Activated naive CD4-positive, alpha-beta T cell treated with anti-CD3 and anti-CD28 coated beads, Interleukin-2, amount 10 ng/mL, durations not matched to agents 7 days and 5 days (primary cell): ENCODE results near the gene SWAP70.
"Not testable (repeated sequence)": the region's sequence is repeated elsewhere in the genome, so short reads cannot be mapped to it uniquely, and the experiment has no call there.

Experiments used
- CTCF ChIA-PET: fragments of 350-600 bp; sonication (Branson Sonifier 250); formaldehyde crosslinking; loops from one replicate; lab custom pipeline; 2021; ENCODE audit warnings: antibody characterized with exemption; lab: Charles Lee
- DNase-seq: peaks from one replicate; pipeline ENCODE4 v3.0.0-alpha.2; 2020
- H3K27ac Mint-ChIP-seq: one replicate; pipeline ENCODE4 v1.8.0; 2021; ENCODE audit warnings: mild to moderate bottlenecking, moderate library complexity, mixed read lengths
- H3K27me3 Mint-ChIP-seq: one replicate; pipeline ENCODE4 v1.8.0; 2021; ENCODE audit warnings: mild to moderate bottlenecking, mixed read lengths
- H3K36me3 Mint-ChIP-seq: one replicate; pipeline ENCODE4 v1.8.0; 2021; ENCODE audit warnings: mixed read lengths
- H3K4me1 Mint-ChIP-seq: one replicate; pipeline ENCODE4 v1.8.0; 2021; ENCODE audit warnings: mixed read lengths
- H3K4me3 Mint-ChIP-seq: one replicate; pipeline ENCODE4 v1.8.0; 2021; ENCODE audit warnings: mild to moderate bottlenecking, moderate library complexity, mixed read lengths
- H3K9me3 Mint-ChIP-seq: one replicate; pipeline ENCODE4 v1.8.0; 2021; ENCODE audit warnings: mixed read lengths

Gene SWAP70

DNA sequence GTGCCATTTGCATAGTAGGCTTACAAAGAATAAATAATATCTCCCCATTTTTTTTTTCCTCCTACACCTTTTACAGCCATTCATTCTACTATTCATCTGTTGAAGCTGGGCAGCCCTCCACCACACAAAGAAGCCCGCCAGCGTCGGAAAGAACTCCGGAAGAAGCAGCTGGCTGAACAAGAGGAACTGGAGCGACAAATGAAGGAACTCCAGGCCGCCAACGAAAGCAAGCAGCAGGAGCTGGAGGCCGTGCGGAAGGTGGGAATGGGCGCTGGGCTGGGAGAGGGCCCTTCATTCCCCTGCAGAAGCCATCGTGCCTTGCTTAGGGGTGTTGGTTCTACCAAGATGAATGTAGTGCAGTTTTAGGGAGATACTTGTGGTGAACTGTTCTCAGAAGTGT lies 68.6 kb downstream of the SWAP70 start:
- H3K27me3 Mint-ChIP-seq = no peaks in the 10 kb centered on the region
- peaks cover 16% of the 10 kb centered on the region for H3K9me3 Mint-ChIP-seq
- DNase-seq = no peak
- H3K36me3 Mint-ChIP-seq = peaks cover 21% of the 10 kb centered on the region
- no peak overlapping the region for H3K4me3 Mint-ChIP-seq
- CTCF ChIA-PET = no interaction called here
- H3K4me1 Mint-ChIP-seq = no peaks in the 10 kb centered on the region
- H3K27ac Mint-ChIP-seq = no peak overlapping the region

DNA sequence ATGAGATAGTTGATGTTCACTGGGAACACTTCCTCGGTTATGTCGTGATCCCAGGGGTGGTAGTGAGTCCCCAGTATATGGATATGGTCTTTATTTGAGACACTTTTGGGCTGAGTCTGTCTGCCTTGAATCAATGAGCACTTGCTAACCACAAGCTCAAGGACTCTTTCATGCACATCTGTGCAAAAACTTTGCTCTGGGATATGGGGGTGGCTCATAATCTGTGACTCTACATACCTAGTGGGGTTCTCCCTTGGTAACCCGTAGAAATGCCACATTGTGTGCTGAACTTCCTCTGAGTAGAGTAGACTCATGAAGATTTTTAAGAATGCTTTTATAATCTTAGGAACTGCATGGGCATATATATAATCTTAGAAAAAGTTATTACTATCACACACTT lies 69.3 kb downstream of the SWAP70 start:
- CTCF ChIA-PET = no interaction called here
- no peak overlapping the region for H3K4me3 Mint-ChIP-seq
- peaks cover 23% of the 10 kb centered on the region for H3K36me3 Mint-ChIP-seq
- H3K4me1 Mint-ChIP-seq = peaks cover 3% of the 10 kb centered on the region
- H3K27ac Mint-ChIP-seq = no peak overlapping the region
- no peak for DNase-seq
- H3K9me3 Mint-ChIP-seq = peaks cover 16% of the 10 kb centered on the region
- H3K27me3 Mint-ChIP-seq = no peaks in the 10 kb centered on the region

DNA sequence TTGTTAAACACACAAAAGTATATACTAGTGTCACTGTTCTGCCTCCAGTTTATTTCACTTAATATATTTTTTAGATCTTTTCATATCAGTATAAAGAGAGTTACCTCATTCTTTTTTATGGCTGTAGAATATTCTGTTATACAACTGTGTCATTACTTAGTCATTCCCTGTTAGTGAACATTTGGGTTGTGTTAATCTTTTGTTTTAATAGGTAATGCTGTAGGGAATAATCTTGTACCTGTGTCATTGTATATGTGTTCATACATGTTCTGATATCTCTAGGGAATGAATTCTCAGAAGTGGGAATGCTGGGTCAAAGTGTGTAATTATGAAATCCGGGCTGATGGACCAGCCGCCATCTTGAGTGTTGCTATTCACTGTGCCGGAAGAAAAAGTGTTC lies 71.4 kb downstream of the SWAP70 start:
- H3K27me3 Mint-ChIP-seq = no peaks in the 10 kb centered on the region
- H3K27ac Mint-ChIP-seq = no peak overlapping the region
- peaks cover 17% of the 10 kb centered on the region for H3K4me1 Mint-ChIP-seq
- H3K36me3 Mint-ChIP-seq = peaks cover 31% of the 10 kb centered on the region
- CTCF ChIA-PET = interaction anchor here (0.9 kb wide), 2 partner anchors 13 to 200 kb away, joined by 3 read pairs; no protein-coding TSS in a partner anchor
- DNase-seq = no peak
- H3K4me3 Mint-ChIP-seq = no peak overlapping the region
- peaks cover 16% of the 10 kb centered on the region for H3K9me3 Mint-ChIP-seq

DNA sequence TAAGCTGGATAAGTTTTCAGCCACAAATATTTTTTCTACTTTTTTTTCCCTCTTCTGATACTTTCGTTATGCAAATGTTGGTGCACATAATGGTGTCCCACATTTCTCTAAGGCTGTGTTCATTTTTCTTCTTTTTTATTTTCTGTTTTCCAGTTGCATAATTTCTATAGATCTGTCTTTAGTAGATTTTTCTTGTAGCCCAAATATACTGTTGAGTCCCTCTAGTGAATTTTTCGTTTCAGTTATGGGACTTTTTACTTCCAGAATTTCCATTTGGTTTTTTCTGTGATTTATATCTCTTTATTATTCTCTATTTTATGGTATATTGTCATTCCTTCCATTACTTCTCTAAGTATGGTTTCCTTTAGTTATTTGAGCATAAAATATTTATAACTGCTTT lies 72.0 kb downstream of the SWAP70 start:
- H3K27ac Mint-ChIP-seq = no peak overlapping the region
- peaks cover 16% of the 10 kb centered on the region for H3K9me3 Mint-ChIP-seq
- H3K27me3 Mint-ChIP-seq = no peaks in the 10 kb centered on the region
- CTCF ChIA-PET = interaction anchor here (3.8 kb wide), 1 partner anchor 12 kb away, joined by 21 read pairs; no protein-coding TSS in a partner anchor
- H3K36me3 Mint-ChIP-seq = peaks cover 31% of the 10 kb centered on the region
- no peak for DNase-seq
- H3K4me1 Mint-ChIP-seq = peaks cover 17% of the 10 kb centered on the region
- H3K4me3 Mint-ChIP-seq = no peak overlapping the region

DNA sequence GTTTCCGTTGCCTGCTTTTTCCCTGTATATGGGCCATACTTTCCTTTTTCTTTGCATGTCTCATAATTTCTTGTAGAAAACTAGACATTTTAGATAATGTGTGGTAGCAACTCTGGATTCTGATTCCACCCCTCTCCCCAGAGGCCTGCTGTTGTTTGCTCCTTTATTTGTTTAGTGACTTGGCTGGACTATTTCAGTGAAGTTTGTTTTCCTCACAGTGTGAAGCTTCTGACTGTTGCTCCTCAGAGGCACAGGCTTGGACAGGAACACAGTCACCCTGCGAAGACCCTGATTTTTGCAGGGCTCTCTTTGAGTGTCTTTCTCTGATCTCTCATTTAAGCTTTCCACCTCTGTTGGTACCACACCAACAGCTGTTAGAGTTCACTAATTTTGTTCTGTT lies 72.5 kb downstream of the SWAP70 start:
- no peak overlapping the region for H3K27ac Mint-ChIP-seq
- peaks cover 16% of the 10 kb centered on the region for H3K9me3 Mint-ChIP-seq
- CTCF ChIA-PET = interaction anchor here (1.1 to 3.8 kb wide), 2 partner anchors 11 to 123 kb away, joined by 3 to 21 read pairs; no protein-coding TSS in a partner anchor
- no peak overlapping the region for H3K4me3 Mint-ChIP-seq
- DNase-seq = no peak
- peaks cover 17% of the 10 kb centered on the region for H3K4me1 Mint-ChIP-seq
- H3K36me3 Mint-ChIP-seq = peaks cover 32% of the 10 kb centered on the region
- no peaks in the 10 kb centered on the region for H3K27me3 Mint-ChIP-seq

DNA sequence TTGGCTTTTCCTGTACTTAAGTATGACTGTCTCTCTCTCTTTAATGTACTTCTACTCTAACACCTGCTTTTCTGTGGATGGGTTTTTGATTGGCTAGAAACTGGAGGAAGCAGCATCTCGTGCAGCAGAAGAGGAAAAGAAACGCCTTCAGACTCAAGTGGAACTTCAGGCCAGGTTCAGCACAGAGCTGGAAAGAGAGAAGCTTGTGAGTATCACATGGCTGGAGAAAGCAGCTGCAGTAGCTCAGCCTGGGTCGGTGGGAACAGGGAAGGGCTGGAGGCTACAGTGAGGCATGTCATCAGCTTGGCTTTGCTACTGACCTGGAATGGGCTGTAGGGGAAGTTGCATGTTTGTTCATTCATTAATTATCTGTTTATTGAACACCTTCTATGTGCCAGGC lies 74.2 kb downstream of the SWAP70 start:
- H3K4me1 Mint-ChIP-seq = peaks cover 17% of the 10 kb centered on the region
- H3K27ac Mint-ChIP-seq = no peak overlapping the region
- no peaks in the 10 kb centered on the region for H3K27me3 Mint-ChIP-seq
- CTCF ChIA-PET = interaction anchor here (0.8 to 3.8 kb wide), 2 partner anchors 9 to 21 kb away, joined by 3 to 21 read pairs; no protein-coding TSS in a partner anchor
- peaks cover 16% of the 10 kb centered on the region for H3K9me3 Mint-ChIP-seq
- no peak overlapping the region for H3K4me3 Mint-ChIP-seq
- peaks cover 35% of the 10 kb centered on the region for H3K36me3 Mint-ChIP-seq
- DNase-seq = no peak

DNA sequence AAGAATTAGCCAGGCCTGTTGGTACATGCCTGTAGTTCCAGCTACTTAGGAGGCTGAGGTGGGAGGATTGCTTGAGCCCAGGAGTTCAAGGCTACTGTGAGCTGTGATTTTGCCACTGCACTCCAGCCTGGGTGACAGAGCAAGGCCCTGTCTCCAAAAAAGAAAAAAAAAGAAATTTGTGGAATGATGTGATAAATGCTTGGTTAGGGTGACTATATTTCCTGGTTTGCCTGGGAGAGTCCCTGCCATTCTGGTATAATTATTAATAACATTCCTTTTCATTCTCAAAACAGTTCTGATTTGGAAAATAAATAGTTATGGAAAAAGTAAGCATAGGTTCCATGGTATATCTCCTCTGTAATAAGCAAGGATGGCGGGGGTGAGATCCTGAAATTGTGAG lies 74.8 kb downstream of the SWAP70 start:
- Mint-ChIP-seq H3K4me3 (no peak overlapping the region), H3K9me3 (peaks cover 16% of the 10 kb centered on the region), H3K4me1 (peaks cover 17% of the 10 kb centered on the region), H3K36me3 (peaks cover 35% of the 10 kb centered on the region), H3K27me3 (no peaks in the 10 kb centered on the region), H3K27ac (no peak overlapping the region)
- no peak for DNase-seq
- CTCF ChIA-PET = interaction anchor here (0.7 to 3.8 kb wide), 2 partner anchors 9 to 232 kb away, joined by 3 to 21 read pairs; no protein-coding TSS in a partner anchor

DNA sequence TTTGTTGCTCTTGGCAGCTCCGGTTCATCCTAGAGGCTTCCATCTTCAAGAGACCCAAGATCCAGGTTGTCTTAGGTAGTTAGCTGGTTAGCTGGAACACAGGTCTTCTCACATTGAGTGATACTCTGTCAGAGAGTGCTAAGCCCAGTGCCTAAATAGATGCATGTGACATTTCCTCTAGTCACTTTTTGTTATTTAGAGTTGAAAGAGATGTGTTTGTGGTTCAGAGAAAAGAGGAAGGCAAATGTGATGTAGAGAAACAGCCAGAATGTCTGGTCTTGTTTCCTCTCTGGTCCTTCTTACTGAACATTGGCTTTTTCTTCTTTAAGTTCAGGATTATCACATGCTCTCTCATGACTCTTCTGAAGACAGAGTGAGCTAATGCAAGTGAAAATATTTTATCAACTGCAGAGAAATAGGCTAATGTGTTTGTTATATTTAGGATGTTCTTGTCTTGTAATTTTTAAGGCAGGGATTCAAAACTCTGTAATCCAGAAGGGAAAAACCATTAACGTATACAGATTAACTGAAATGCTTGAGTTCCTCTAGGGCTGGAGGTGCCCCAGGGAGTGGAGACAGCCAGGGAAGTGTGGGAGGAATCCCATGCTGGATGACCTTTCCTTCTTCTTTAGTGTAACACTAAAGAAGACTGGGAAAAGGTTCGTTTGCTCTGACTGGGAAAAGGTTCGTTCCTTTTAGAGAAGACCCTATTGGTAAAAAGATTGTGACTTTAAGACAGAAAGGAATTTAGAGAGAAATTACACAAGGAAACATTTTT lies 75.4 kb downstream of the SWAP70 start:
- CTCF ChIA-PET = interaction anchor here (0.7 to 3.8 kb wide), 3 partner anchors 8 to 233 kb away, joined by 3 to 21 read pairs (median 3); no protein-coding TSS in a partner anchor
- Mint-ChIP-seq H3K4me1 (peaks cover 17% of the 10 kb centered on the region), H3K27ac (peak overlapping the region; percentile 5), H3K9me3 (peaks cover 16% of the 10 kb centered on the region), H3K4me3 (no peak overlapping the region), H3K27me3 (no peaks in the 10 kb centered on the region), H3K36me3 (peaks cover 35% of the 10 kb centered on the region)
- no peak for DNase-seq

DNA sequence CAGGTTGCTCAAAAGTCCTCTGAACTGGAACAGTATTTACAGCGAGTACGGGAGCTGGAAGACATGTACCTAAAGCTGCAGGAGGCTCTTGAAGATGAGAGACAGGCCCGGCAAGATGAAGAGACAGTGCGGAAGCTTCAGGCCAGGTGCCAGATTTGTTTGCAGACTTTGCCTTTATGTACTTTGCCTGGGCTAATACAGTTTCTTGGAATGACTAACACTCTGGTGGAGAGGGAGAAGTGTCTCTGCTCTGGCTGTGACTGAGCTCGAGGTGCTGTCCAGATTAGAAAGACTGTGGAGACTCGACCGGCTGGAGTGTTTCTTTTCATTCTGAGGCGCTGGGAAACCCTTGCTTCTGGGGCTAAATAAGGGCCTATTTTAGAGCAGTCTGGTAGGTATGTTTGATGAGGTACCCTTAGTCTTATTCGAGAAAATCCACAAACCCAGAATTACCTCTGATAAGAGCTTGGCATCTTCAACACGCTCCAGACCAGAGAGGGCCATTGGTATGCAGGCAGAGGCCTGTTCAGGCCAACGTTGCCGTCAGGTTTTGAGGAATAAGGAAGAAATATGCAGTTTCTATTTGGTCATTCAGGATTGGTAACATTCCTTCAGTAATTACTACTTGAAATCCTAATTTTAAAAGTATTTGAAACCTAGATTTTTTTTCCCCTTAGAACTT lies 76.5 kb downstream of the SWAP70 start:
- DNase-seq = no peak
- peak overlapping the region; percentile 16 for H3K27ac Mint-ChIP-seq
- H3K9me3 Mint-ChIP-seq = peaks cover 15% of the 10 kb centered on the region
- no peaks in the 10 kb centered on the region for H3K27me3 Mint-ChIP-seq
- no peak overlapping the region for H3K4me3 Mint-ChIP-seq
- CTCF ChIA-PET = interaction anchor here (1.2 kb wide), 1 partner anchor 40 kb away, joined by 3 read pairs; no protein-coding TSS in a partner anchor
- H3K36me3 Mint-ChIP-seq = peaks cover 31% of the 10 kb centered on the region
- H3K4me1 Mint-ChIP-seq = peaks cover 19% of the 10 kb centered on the region

DNA sequence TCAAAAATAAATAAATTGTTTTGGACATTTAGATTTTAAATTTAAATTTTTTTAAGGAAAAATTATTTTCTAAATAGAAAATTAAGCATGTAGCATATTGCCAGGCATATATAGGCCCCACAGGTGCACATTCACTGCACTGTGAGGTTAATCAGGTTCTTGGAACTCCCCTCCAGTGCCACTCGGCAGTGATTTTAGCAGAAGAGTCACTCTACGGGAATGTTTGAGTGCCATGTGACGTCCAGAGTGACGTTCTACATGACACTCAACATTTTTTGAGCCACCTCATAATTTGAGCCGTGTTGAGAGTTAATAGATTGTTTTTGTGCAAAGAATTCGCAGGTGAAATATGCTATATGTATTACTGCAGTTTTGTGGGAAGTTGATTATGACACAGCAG lies 77.4 kb downstream of the SWAP70 start:
- peaks cover 6% of the 10 kb centered on the region for H3K9me3 Mint-ChIP-seq
- no peak overlapping the region for H3K4me3 Mint-ChIP-seq
- H3K27me3 Mint-ChIP-seq = no peaks in the 10 kb centered on the region
- H3K36me3 Mint-ChIP-seq = peaks cover 22% of the 10 kb centered on the region
- DNase-seq = no peak
- H3K27ac Mint-ChIP-seq = no peak overlapping the region
- CTCF ChIA-PET = no interaction called here
- H3K4me1 Mint-ChIP-seq = peaks cover 19% of the 10 kb centered on the region

DNA sequence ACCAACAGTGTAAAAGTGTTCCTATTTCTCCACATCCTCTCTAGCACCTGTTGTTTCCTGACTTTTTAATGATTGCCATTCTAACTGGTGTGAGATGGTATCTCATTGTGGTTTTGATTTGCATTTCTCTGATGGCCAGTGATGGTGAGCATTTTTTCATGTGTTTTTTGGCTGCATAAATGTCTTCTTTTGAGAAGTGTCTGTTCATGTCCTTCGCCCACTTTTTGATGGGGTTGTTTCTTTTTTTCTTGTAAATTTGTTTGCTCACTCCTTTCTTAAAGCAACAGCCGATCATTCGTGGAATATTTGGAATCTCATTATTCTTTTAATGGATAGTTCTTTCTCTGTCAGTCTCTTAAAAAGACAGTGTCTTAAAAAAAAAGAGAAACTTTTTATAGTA lies 79.6 kb downstream of the SWAP70 start:
- DNase-seq, H3K9me3 Mint-ChIP-seq, H3K27me3 Mint-ChIP-seq, CTCF ChIA-PET, H3K4me3 Mint-ChIP-seq, H3K27ac Mint-ChIP-seq: not testable (repeated sequence)
- Mint-ChIP-seq H3K4me1 (peaks cover 23% of the 10 kb centered on the region), H3K36me3 (peaks cover 12% of the 10 kb centered on the region)

DNA sequence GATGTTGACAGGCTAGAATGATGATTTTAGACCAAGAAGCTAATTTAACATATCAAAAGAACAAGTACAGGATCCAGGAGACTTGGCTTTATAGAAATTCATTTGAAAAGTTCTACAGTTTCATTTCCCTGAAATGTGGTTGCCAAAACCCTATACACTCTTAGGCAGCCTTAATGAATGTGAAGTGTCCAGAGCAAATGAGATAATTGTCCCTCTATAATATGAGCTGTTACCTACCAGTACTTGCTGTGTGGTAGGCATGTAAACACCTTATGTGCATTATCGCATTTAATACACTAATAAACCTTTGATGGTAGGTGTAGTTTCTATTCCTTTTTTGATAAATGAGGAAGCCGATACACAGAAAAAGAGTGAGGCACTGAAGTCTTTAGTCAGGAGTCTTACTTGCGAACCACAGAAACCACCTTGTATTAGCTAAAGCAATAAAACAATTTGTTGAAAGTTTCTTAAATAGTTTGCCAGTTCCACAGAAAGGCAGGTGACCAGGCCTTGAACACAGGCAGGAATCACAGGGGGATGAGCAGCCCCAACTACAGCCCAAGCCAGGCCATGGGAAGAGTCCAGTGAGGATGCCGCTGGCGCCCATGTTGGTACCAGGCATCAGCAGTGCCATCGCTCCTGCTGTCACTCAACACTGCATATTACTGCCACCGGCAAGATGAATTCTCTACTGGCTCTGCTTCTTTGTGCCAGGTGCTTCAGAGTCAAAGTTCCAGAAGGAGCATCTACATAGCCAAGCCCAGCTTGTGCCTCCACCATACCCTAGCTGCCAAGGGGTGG lies 81.7 kb downstream of the SWAP70 start:
- Mint-ChIP-seq H3K27ac (no peak overlapping the region), H3K9me3 (no peaks in the 10 kb centered on the region), H3K27me3 (peaks cover 3% of the 10 kb centered on the region), H3K4me3 (no peak overlapping the region), H3K4me1 (peaks cover 14% of the 10 kb centered on the region), H3K36me3 (peaks cover 6% of the 10 kb centered on the region)
- CTCF ChIA-PET = interaction anchor here (0.9 to 7.3 kb wide), 4 partner anchors 132 to 209 kb away, joined by 3 to 106 read pairs (median 34); no protein-coding TSS in a partner anchor
- DNase-seq = no peak

DNA sequence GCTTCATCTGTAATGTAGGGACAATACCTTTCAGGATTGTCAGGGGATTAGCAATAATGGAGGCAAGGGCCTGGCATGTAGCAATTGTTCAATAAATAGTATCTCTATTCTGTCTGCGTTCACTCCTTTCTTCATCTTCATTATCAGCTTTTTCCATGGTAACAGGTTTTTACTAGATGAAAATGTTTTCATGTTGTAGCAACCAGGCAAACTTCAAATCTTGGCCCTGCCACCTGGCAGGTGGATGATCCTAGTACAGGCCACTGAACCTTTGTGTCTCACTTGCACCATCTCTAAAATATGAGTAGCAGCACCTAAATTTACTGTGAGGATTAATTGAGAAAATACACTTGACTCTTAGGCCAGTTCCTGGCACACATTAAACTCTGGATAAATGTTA lies 83.4 kb downstream of the SWAP70 start:
- no peak overlapping the region for H3K4me3 Mint-ChIP-seq
- DNase-seq = no peak
- H3K4me1 Mint-ChIP-seq = peaks cover 14% of the 10 kb centered on the region
- peaks cover 2% of the 10 kb centered on the region for H3K36me3 Mint-ChIP-seq
- H3K27ac Mint-ChIP-seq = no peak overlapping the region
- H3K9me3 Mint-ChIP-seq = no peaks in the 10 kb centered on the region
- H3K27me3 Mint-ChIP-seq = peaks cover 4% of the 10 kb centered on the region
- CTCF ChIA-PET = interaction anchor here (0.6 to 7.3 kb wide), 18 partner anchors 9 to 288 kb away, joined by 3 to 106 read pairs (median 6); partner anchors contain the start of gene WEE1
